ENCODE results near the gene CREBBP.

GRCh38 chr16:3690980-3691720, 189.4 kb downstream of the CREBBP start:
- no peak for TF ChIP-seq POLR2AphosphoS5 (IDR thresholded peaks at IDR 0.05; ENCODE audit: low read depth, low read length)
- TF ChIP-seq TAF1 (IDR thresholded peaks at IDR 0.05; ENCODE audit: borderline replicate concordance, insufficient read depth, low read length): no peak
- TF ChIP-seq, protein P1, sequence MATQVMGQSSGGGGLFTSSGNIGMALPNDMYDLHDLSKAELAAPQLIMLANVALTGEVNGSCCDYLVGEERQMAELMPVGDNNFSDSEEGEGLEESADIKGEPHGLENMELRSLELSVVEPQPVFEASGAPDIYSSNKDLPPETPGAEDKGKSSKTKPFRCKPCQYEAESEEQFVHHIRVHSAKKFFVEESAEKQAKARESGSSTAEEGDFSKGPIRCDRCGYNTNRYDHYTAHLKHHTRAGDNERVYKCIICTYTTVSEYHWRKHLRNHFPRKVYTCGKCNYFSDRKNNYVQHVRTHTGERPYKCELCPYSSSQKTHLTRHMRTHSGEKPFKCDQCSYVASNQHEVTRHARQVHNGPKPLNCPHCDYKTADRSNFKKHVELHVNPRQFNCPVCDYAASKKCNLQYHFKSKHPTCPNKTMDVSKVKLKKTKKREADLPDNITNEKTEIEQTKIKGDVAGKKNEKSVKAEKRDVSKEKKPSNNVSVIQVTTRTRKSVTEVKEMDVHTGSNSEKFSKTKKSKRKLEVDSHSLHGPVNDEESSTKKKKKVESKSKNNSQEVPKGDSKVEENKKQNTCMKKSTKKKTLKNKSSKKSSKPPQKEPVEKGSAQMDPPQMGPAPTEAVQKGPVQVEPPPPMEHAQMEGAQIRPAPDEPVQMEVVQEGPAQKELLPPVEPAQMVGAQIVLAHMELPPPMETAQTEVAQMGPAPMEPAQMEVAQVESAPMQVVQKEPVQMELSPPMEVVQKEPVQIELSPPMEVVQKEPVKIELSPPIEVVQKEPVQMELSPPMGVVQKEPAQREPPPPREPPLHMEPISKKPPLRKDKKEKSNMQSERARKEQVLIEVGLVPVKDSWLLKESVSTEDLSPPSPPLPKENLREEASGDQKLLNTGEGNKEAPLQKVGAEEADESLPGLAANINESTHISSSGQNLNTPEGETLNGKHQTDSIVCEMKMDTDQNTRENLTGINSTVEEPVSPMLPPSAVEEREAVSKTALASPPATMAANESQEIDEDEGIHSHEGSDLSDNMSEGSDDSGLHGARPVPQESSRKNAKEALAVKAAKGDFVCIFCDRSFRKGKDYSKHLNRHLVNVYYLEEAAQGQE (IDR thresholded peaks at IDR 0.05; ENCODE audit: insufficient read depth in 1 of 2, low read depth in 2 of 2, low read length in 2 of 2): no peak
- no peak for TF ChIP-seq FOXP2 (optimal IDR thresholded peaks at IDR 0.05; ENCODE audit: borderline replicate concordance, extremely low read depth, extremely low read length, insufficient read depth)
- TF ChIP-seq SIN3A (IDR thresholded peaks at IDR 0.05; ENCODE audit: borderline replicate concordance, insufficient read depth, low read length): no peak
